Subcutaneous adipose tissue (tissue), 4 donors: ENCODE results near the gene NOP10. TPM values are rescaled to one million over a fixed set of nuclear protein-coding genes. Genes with fewer than 3 reads are reported as not detected.

Experiments
- total RNA-seq, 4 donors: library from RNA; depleted of rRNA; stranded (reverse); fragments of >200 nt; gene quantifications; one replicate each; pipeline ENCODE4 v1.1.0, GENCODE V29; 2016
- TF ChIP-seq, protein P1 (sequence below): fragments of 450-650 bp; IDR thresholded peaks from one replicate; pipeline ENCODE4 v1.5.1; 2016; ENCODE audit warnings: low read depth, mild to moderate bottlenecking, control low read depth, antibody characterized with exemption, moderate library complexity

Gene NOP10
- total RNA-seq: 100 to 1,000 TPM in 3 of 4 donors, 10 to 100 TPM in 1; 82.7 to 244 (median 166) TPM

DNA sequence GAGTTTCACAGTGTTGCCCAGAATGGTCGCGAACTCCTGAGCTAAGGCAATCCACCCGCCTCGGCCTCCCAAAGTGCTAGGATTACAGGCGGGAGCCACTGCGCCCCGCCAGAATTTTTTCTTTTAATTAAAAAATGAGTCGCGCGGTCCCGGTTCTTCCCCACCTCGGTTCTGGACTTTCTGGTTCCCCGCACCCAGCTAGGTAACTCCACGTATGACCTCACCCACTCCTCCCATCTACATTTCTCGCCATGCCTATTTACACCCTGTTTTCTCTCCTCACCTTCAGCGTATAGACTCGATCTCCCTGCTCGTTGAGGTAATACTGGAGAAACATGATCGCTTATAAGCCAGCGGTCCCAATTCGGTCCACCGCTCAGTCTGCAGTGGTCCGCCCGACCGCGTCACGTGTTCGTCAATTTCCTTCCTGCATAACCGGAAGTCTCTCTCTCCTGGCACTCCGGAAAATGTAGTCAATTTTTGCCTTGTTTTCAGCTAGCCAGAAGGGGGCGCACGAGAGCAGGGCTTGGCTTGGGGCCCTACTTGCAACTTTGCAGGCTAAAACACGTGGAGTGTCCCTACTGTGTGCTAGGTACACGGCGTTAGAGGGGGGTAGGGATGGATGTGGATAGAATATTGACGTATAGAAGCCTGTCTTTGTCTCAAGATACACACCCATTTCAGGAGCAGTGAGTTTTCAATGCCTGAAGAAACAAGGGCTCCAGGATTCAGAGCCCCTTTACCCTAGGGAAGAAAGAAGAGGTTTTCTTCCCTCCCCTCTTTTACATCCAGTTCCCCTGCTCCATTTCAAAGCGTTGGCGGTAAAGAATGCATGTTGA lies at the start of gene NOP10, which contains the start of gene NUTM1:
Gene NOP10, minus strand, starts transcription at position 400 of the 839 bp plus-strand sequence. Its CDS starts 63 bp downstream, at position 337.
Gene NUTM1, plus strand, starts transcription at position 579 of the 839 bp plus-strand sequence. CDS start 382 bp downstream, outside the sequence.
- TF ChIP-seq, protein P1, sequence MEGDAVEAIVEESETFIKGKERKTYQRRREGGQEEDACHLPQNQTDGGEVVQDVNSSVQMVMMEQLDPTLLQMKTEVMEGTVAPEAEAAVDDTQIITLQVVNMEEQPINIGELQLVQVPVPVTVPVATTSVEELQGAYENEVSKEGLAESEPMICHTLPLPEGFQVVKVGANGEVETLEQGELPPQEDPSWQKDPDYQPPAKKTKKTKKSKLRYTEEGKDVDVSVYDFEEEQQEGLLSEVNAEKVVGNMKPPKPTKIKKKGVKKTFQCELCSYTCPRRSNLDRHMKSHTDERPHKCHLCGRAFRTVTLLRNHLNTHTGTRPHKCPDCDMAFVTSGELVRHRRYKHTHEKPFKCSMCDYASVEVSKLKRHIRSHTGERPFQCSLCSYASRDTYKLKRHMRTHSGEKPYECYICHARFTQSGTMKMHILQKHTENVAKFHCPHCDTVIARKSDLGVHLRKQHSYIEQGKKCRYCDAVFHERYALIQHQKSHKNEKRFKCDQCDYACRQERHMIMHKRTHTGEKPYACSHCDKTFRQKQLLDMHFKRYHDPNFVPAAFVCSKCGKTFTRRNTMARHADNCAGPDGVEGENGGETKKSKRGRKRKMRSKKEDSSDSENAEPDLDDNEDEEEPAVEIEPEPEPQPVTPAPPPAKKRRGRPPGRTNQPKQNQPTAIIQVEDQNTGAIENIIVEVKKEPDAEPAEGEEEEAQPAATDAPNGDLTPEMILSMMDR: no peak

- TF ChIP-seq, protein P1: no peak
These were observed 33.9 kb upstream of the NOP10 start for GRCh38 chr15:34376856-34377255.

DNA sequence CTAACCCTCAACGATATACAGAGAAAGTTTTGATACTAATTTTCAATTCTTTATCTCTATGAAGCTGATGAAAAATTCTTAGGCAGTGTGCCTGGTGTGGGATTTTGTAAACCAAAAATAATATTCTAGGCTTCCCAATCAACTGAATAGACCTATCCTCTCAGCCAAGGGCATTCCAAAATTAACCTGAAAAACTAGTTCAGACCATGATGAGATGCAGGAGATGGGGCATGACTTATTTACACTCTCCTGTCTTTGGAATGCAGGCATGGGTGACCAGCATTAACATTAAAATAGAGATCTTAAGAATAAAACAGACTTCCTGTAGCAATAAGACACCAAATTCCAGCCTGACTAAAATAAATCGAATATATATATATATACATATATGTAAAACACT lies 31.9 kb upstream of the NOP10 start:
- TF ChIP-seq, protein P1: no peak

DNA sequence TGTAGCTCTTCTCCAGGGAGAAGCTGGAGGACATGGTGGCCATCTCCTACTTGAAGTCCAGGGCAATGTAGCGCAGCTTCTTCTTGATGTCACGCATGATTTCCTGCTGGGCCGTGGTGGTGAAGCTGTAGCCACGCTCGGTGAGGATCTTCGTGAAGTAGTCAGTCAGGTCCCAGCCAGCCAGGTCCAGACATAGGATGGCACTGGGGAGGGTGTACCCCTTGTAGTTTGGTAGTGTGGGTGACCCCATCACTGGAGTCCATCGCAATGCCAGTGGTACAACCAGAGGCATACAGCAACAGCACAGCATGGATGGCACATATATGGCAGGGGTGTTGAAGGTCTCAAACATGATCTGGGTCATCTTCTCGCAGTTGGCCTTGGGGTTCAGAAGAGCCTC lies 31.0 kb upstream of the NOP10 start:
- TF ChIP-seq, protein P1: no peak

- TF ChIP-seq, protein P1: no peak
These were observed 27.7 kb upstream of the NOP10 start for GRCh38 chr15:34370643-34371042.

DNA sequence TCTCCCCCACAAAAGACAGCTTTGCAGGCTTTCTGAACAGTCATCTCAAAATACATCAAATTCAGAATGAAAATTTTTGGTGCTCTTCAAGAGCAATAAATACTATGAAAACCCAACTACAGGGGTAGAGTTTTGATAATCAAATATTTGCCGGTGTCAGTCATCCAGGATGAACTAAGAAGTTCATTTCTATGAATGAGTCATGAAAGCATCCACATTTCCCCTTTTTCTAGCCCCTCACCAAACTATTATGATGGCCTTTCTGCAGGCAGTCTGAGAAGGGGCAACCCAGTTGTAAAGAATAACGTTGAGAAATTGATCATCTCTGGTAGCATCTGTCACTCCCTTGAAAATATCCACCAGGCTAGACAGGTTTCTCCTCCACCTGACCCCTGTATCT lies 27.2 kb upstream of the NOP10 start:
- TF ChIP-seq, protein P1: no peak

DNA sequence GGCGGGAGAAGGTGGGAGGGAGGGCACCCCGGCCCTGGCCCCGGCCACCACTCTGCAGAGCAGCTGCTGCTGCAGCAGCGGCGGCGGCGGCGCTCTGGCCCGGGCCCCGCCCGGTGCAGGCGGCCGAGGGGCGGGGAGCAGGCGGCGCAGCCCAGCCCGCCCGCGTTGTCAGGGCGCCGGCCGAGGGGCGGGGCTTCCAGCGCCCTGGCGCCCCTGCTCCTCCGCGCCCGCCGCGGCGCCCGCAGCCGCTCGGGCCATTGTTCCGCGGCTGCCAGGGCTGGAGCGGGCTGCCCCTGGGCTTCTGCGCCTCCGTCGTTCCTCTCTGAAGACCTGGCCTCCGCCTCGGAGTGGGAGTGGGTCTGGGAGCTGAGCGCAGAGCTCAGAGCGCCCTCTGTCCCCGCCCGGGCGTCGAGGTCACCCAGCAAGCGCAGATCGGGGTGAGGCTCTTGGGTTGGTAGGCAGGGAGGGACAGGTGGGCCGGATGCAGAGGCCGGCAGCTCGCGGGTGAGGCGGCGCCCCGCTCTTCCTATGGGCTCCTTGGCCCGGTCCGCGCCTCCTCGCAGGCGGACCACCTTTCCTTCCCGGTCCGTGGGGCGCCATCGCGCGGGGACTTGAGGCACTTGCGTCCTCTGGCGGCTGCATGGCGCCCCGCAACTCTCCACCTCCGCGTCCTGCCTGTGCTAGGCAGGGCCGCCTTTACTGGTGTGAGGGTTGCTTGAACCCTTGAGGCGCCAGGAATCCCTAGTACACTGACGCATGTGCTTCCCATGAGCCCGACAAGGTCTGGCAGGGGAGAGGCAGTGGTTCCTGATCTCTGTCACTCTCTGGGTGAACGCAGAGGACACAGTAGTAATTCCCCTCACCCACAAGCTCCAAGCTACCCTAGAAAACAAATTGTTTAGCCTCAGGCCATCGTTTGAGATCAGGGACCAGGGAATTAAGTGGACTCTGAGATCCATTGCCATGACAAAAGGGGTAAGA lies 24.5 kb upstream of the NOP10 start, which contains the start of gene LPCAT4:
Gene LPCAT4, minus strand, starts transcription at position 96 of the 981 bp plus-strand sequence. CDS start 96 bp downstream, outside the sequence.
- TF ChIP-seq, protein P1: no peak
